Activated naive CD4-positive, alpha-beta T cell treated with anti-CD3 and anti-CD28 coated beads, Interleukin-2, amount 50 U/mL, for 72 hours (primary cell): ENCODE measurements around the gene MPP3. TPM values are rescaled to one million over a fixed set of nuclear protein-coding genes. Genes with fewer than 3 reads are reported as not detected.

Source experiments
- ATAC-seq, 2 donors: fragments of 150-1000 bp; cut with Tn5 transposase; 2 replicates each; pipeline ENCODE4 v1.10.0; 2021; ENCODE audit warnings: mild to moderate bottlenecking in 2 of 2, moderate library complexity in 2 of 2
- DNase-seq, 2 donors: peaks; one replicate each; pipeline ENCODE4 v3.0.0; 2021 to 2022; ENCODE audit warnings: low spot score in 2 of 2
- H3K27ac Mint-ChIP-seq, 2 donors: one replicate each; pipeline ENCODE4 v1.8.0; 2022; ENCODE audit warnings: mild to moderate bottlenecking in 2 of 2, mixed read lengths in 2 of 2
- H3K36me3 Mint-ChIP-seq, 2 donors: one replicate each; pipeline ENCODE4 v1.8.0; 2022; ENCODE audit warnings: mixed read lengths in 2 of 2
- H3K9me3 Mint-ChIP-seq, 2 donors: one replicate each; pipeline ENCODE4 v1.8.0; 2022; ENCODE audit warnings: mixed read lengths in 2 of 2
- total RNA-seq, 2 donors: library from RNA; stranded (reverse); gene quantifications; one replicate each; pipeline ENCODE4 v1.2.3, GENCODE V29; 2022

Gene MPP3
- total RNA-seq, 2 donors from 2014 or later, result 0.99 TPM; not detected in 1

DNA sequence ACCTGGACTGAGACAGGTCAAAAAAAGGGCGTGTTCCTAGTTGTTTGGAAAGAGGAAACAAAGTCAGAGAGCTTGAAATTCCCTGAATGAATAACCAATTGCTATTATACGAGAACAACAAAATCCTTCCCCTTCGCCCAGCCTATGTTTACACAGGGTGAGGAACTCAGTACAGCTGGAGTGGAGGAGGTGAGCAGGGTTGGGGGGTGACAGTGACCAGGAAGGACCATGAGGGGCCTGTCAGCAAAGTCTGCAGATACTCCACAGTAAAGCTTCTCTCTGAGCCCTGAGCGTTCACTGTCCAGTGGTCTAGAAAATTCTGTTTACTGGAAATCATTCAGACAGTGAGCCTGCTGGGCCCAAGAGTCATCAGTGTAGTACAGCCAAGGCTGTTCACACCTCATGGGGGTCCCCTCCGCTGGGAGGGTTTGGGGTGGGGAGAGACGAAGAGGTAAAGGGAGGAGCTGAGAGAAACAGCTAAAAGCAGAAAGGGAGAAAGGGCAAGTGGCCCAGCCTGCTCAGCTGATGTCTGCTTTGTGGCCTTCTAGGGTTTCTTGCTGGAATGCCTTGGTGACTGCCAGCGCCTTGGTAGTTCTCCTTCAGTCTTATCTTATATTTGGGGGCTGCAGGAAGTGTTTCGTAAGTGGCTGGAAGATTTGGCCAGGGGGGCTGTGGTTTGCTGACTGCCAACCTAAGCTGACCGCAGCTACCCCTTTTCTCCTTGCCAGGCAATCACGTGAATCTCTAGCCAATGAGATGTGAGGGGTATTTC, 59.9 kb downstream of the MPP3 start:
- H3K9me3 Mint-ChIP-seq, result no peaks in the 10 kb centered on the region
- DNase-seq (no peak), ATAC-seq (no peak)
- peaks cover 0 to 17% of the 10 kb centered on the region in 2 donors for H3K36me3 Mint-ChIP-seq
- peak overlapping the region; percentile 36 to 79 for H3K27ac Mint-ChIP-seq

DNA sequence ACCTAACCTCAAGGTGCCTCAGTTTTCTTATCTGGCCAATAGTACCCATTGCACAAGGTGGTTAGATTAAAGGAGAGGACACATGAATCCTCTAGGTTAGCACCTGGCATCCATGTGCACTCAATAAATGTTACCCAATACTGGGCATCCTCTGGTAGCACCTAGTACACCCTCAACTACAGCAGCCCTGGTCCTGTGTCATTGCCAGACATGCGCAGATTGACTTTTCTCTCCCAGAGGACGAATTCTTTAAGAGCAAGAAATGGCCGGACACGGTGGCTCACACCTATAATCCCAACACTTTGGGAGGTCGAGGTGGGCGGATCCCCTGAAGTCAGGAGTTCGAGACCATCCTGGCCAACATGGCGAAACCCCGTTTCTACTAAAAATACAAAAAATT, 61.5 kb downstream of the MPP3 start:
- H3K9me3 Mint-ChIP-seq, result no peaks in the 10 kb centered on the region
- no peak overlapping the region for H3K27ac Mint-ChIP-seq
- DNase-seq (no peak), ATAC-seq (no peak)
- peaks cover 0 to 17% of the 10 kb centered on the region in 2 donors for H3K36me3 Mint-ChIP-seq

DNA sequence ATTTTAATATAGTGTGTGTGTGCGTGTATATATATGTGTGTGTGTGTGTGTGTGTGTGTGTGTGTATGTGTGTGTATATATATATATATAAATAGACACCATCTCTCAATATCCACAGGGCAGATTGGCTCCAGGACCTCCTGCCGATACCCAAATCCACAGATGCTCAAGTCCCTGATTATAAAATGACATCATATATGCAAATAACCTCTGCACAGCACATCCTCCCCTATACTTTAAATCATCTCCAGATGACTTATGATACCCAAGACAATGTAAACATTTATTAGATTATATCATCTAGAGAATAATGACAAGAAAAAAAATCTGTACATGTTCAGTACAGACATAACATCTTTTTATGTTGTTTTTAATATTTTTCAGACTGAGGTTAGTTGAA, 62.0 kb downstream of the MPP3 start:
- ATAC-seq, result no peak
- DNase-seq, result no peak
- Mint-ChIP-seq H3K27ac (no peak overlapping the region), H3K36me3 (peaks cover 0 to 17% of the 10 kb centered on the region in 2 donors), H3K9me3 (no peaks in the 10 kb centered on the region)

DNA sequence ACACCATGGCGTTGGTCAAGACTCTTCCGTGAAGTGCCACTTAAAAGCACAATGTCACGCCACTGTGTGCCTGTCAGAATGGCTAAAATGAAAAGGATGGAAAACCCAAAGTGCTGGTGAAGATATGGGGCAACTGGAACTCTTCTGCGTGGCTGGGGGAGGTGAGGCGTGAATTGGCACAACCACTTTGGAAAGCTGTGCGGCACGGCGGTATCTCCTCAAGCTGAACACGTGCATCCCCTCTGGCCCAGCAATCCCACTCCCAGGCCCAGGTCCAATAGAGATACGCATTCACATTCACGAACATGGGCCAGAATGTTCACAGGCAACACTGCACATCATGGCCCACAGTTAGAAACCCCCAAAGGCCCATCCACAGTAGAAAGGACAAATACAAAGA, 63.1 kb downstream of the MPP3 start:
- ATAC-seq (no peak), DNase-seq (no peak)
- Mint-ChIP-seq H3K27ac (no peak overlapping the region), H3K9me3 (no peaks in the 10 kb centered on the region), H3K36me3 (peaks cover 0 to 17% of the 10 kb centered on the region in 2 donors)

DNA sequence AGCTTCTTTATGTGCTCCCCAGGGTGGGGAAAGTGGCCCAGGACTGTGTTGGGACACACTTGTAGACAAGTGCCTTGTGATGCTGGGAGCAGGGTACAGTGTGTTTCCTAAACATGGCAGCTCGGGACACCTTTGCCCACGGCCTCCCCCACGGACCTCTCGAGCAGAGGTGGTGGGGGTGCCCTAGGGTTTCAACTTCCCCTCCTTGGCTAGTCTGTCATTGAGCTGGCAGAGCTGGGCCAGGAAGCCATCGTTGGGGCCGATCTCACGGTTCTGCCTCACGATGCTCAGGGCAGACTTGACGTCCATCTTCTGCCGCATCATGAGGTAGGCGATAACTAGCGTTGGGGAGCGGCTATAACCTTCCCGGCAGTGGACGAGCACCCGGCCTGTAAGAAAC, 63.5 kb downstream of the MPP3 start:
- no peak for ATAC-seq
- Mint-ChIP-seq H3K36me3 (peaks cover 0 to 17% of the 10 kb centered on the region in 2 donors), H3K27ac (no peak overlapping the region), H3K9me3 (no peaks in the 10 kb centered on the region)
- DNase-seq, result no peak

DNA sequence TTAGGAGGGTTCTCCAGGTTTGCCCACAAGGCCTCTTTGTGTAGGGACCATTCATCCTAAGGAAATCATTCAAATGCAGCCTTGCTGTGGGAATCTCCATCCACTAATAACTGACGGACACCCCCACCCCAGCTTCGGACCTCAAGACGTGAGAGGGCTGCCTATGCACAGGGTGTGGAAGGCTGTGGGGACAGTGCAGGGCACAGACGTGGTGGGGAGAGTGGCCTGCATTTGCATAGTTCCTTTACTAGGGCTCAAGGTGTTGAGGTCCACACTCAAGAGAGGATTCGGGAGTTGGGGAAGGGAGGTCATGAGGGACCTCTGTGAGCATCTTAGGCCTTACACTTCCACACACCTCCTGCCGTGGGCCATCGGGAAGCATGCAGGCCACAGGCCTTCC, 64.0 kb downstream of the MPP3 start:
- no peak for DNase-seq
- Mint-ChIP-seq H3K36me3 (peaks cover 0 to 17% of the 10 kb centered on the region in 2 donors), H3K27ac (no peak overlapping the region), H3K9me3 (no peaks in the 10 kb centered on the region)
- no peak for ATAC-seq

DNA sequence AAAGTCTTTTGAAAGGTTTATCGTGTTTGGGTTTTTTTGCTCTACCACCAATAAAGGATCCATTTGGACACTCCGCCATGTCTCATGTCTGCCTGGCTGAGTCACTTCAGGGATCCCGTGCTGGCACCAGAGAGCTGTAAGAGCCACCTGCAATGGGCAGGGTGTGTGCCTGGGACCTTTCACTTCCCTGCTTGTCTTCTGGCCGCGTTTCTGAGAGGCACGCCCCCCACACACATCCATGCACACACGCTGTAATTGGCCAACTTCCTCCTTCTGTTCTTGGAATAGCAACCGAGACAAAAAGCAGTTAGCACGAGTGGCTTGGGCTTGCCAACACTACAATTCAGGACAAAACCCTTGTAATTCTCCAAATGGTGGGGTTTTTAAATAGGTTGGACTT, 64.6 kb downstream of the MPP3 start:
- no peaks in the 10 kb centered on the region for H3K9me3 Mint-ChIP-seq
- ATAC-seq, result no peak
- DNase-seq, result no peak
- H3K27ac Mint-ChIP-seq, result no peak overlapping the region
- H3K36me3 Mint-ChIP-seq, result peaks cover 0 to 13% of the 10 kb centered on the region in 2 donors

DNA sequence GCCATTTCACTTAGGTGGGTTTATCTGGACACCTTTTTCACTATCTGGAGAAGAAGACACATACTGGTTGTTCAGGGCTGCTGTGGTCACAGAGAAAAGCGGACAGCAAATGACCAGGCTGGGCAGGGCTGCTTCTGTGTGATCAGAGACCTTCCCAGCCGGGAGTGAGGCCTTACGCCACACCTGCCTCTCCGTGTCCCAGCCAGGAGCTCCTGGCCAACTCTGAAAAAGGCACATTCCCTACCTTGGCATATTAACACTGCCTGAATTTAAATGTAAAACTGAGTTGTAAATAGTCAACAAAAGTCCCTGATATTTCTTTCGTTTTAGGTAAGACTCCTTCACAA, 65.3 kb downstream of the MPP3 start:
- Mint-ChIP-seq H3K27ac (no peak overlapping the region), H3K9me3 (no peaks in the 10 kb centered on the region), H3K36me3 (peaks cover 0 to 6% of the 10 kb centered on the region in 2 donors)
- DNase-seq (no peak), ATAC-seq (no peak)

DNA sequence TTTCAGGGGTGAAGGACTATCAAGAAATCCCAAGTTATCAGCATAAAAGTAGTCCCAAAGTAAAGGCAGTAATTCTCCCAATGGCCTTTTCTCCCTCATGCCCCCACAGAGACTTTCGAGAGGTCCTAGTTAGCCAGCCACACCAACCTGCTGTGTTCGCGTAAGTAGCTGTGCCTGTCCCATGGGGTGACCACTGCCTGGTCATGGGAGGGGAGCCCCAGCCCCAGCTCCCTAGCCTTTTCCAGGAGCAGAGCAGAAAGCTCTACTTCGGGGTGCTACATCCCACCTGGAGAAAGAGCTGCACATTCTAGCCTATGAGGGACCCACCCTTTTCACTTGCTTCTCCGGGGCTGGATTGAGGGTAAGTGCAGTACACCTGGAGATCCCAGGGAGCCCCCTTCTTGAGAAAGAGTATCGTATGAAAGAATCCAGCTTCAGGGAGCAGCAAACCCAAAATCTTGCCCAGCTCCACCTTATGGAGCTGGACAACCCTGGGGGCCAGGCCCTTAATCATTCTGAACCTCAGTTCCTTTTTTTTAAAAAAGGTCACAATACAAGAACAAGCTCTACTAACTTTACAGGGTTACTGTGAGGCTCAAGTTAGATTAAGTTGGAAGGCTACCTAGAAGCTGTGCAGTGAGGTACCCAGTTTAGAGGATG, 65.8 kb downstream of the MPP3 start:
- H3K36me3 Mint-ChIP-seq, result peaks cover 0 to under 1% of the 10 kb centered on the region in 2 donors

DNA sequence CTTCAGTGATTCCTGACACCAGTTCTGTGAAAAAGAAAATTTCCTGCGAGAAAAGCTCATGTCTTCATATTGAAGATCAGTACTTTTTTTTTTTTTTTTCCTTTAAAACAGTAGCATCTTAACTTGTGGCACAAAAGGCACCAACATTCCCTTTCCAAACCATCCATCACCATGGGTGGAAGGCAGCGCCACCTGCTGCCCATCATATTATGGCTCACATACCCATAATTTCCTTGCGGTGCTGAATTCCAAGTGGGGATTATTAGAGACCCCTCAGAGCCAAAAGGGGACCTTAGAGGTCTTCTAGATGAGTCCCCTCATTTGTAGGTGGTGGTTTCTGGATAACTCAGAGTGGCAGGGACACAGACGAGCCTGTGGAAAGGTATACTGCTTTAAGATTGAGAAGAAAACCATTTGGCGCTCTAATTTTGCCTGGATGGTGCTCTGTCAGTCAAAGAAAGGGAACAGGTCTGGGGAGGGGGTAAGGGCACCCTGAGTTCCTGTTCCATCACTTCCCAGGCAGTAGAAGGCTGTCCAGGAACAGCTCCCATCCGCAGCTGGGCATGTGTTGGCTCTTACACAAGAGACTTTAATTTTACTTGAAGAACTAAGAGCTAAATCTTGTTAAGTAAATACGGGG, 66.4 kb downstream of the MPP3 start:
- H3K9me3 Mint-ChIP-seq, result no peaks in the 10 kb centered on the region
- DNase-seq (peak in 1 of 2 donors; percentile 50), ATAC-seq (no peak)
- H3K36me3 Mint-ChIP-seq, result no peaks in the 10 kb centered on the region
- H3K27ac Mint-ChIP-seq, result no peak overlapping the region

More for the DNA sequence above, 65.8 kb downstream of the MPP3 start:
- DNase-seq (no peak), ATAC-seq (no peak)
- no peak overlapping the region for H3K27ac Mint-ChIP-seq
- no peaks in the 10 kb centered on the region for H3K9me3 Mint-ChIP-seq

DNA sequence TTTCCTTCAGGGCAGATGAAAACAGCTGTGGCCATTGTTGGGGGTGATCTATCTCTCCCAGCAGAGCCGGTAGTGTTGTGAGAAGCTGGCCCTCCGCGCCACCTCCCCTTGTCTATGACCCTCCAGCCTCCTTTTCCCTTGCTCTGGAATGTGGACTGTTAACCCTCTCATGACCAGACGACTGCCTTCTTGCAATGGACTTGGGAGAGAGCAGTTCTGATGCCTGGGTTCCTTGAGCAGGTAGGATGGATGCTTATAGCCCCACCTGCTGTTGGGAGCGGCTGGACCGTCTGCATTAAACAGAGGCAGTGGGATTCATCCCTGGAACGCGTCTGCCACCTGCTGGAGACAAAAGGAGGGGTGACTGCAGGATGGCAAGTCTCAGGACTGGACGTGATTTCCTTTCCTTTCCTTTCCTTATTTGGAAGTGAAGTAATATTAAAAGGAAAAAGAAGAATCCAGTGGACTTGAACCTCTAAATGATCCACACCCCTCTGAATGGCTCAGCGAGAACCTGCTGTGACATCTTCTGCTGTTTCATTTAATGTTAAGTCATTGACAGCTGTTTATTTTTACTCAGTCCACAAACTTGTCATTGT, 72.6 kb downstream of the MPP3 start:
- no peak overlapping the region for H3K27ac Mint-ChIP-seq
- DNase-seq (peak; percentile 86 to 93), ATAC-seq (peak; percentile 94 to 96)
- H3K36me3 Mint-ChIP-seq, result no peaks in the 10 kb centered on the region
- no peaks in the 10 kb centered on the region for H3K9me3 Mint-ChIP-seq

DNA sequence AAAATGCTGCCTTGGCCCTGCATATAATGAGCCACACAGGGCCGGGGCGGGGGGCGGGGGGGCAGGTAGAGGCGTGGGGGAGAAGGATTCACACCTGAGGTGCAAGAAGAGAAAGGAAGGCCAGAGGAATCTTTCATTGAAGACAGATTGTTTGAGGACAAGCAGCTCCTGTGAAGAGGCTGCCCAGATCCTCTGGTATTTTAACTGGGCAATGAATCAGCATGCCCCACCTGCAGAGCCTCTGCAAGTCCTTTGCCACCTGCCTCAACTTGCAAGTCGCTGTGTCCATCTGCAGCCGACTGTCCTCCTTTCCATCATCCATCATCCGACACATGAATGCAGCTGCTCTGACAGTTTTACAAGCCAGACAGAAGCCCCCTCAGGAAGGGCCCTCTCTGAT, 73.1 kb downstream of the MPP3 start:
- ATAC-seq (no peak), DNase-seq (no peak)
- H3K9me3 Mint-ChIP-seq, result no peaks in the 10 kb centered on the region
- H3K36me3 Mint-ChIP-seq, result no peaks in the 10 kb centered on the region
- no peak overlapping the region for H3K27ac Mint-ChIP-seq

DNA sequence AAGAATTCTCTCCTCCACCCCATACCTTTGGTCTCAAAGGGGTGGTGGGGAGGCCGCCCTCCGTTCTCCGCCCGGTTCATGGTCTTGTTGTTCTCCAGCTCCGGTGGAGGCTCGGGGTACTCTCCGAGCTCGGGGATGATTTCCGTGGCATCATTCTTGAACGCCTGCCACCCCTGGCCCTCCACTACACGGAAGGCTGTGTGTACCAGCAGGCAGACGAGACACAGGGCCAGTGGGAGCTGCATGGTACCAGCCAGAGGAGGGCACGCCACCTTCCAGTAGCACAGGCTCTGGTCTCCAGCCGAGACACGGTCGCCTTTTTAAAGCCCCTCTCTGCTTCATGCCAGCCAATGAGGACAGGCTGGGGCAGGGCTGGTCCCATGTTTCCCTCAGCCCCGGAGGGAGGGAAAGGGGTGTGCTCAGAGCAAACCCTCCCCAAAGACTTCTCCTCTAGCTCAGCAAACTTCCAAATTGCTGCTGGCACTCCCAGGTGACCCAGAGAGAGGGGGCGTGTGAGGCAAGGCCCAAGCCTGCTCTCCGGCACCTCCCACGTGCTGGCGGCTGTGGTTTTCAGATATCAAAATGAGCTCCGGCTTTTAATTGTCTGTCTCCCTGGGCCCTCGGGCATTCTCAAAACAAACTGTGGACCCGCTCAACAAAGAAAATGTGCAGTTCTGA, 74.3 kb downstream of the MPP3 start, which contains the start of gene SOST:
SOST (minus strand) TSS at position 295 of the 678 bp plus-strand sequence; CDS start at position 245, 50 bp downstream.
- Mint-ChIP-seq H3K27ac (peak within 1 kb of the TSS in 1 of 2 donors; percentile 22), H3K36me3 (no peaks in the 10 kb centered on the region), H3K9me3 (no peaks in the 10 kb centered on the region)
- no peak for ATAC-seq
- DNase-seq, result no peak

DNA sequence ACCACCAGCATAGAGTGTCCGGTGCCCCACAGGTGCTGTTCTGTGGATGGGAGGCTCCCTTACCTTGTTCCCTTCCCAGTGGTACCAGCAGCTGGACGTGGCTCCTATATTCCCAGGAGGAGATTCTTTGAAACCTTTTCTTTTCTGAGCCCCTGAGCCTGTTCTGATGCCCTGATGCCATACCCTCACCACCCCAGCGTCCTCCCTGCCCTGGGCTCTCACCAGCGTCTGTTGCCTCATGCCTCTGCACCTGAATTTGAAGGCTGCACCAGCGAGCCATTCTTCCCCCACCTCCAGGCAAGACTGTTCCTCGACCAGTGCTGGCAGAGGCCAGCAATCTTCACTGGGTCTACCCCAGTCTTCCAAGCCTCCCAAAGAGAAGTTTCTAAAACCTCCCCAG, 74.9 kb downstream of the MPP3 start:
- Mint-ChIP-seq H3K27ac (no peak overlapping the region), H3K36me3 (no peaks in the 10 kb centered on the region), H3K9me3 (no peaks in the 10 kb centered on the region)
- ATAC-seq (no peak), DNase-seq (no peak)

DNA sequence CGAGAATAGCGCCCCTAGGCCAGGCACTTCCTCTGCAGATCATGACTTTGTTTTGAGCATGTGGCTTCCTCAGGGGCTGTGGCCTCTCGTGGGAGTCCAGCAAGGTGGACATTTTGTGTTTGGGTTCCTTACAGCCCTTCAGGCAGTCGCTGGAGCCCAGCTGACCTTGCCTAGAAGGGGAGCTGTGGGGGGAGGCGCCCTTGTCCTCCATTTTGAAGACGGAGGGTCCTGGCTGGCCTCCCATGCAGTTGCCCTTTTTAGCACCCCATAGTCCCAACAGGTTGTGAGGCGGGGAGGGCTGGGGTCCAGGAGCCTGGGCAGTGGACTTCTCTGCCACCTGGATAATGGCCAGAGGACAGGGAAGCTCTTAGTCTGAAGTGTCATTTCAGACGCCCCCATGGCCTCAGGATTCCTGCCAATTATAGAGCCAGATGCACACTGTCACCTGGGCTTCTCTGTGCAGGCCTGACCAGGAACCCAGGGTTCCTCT, 75.7 kb downstream of the MPP3 start:
- H3K9me3 Mint-ChIP-seq, result no peaks in the 10 kb centered on the region
- DNase-seq, result no peak
- no peak overlapping the region for H3K27ac Mint-ChIP-seq
- ATAC-seq, result no peak
- H3K36me3 Mint-ChIP-seq, result no peaks in the 10 kb centered on the region

DNA sequence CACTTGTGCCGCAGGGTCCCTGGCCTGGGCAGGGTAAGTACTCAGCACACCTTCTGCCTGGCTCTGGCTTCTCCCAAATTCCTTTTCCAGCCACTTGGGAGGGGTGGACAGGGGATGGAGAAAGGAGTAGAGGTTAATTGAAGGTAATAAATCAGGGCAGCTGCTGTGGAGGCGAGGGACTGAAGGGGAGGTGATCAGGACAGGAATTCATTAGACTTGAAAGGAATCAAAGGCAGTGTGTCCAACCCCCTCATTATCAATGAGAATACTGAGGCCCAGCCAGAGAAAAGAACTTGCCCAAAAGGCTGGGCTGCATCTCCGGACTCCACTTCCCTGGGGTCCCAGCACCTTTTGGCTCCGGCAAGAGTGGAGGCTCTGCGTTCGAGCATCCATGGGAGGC, 76.7 kb downstream of the MPP3 start:
- ATAC-seq (no peak), DNase-seq (no peak)
- no peak overlapping the region for H3K27ac Mint-ChIP-seq
- H3K36me3 Mint-ChIP-seq, result no peaks in the 10 kb centered on the region
- no peaks in the 10 kb centered on the region for H3K9me3 Mint-ChIP-seq
